Fibroblast of pulmonary artery (primary cell): ENCODE results near the gene OSBP2.
"Not testable (repeated sequence)": the region's sequence is repeated elsewhere in the genome, so short reads cannot be mapped to it uniquely, and the experiment has no call there.

Source experiments
- DNase-seq: peaks from one replicate; pipeline ENCODE4 v3.0.0-alpha.2; 2010; ENCODE audit warnings: low read depth
- H3K4me3 ChIP-seq: replicated peaks from 2 replicates; pipeline ENCODE4 v1.5.1; 2011; ENCODE audit warnings: low read depth, mild to moderate bottlenecking, control low read depth, low read length, moderate library complexity
- CTCF ChIP-seq: IDR thresholded peaks from 2 replicates; pipeline ENCODE4 v1.5.1; 2011; ENCODE audit warnings: mild to moderate bottlenecking, control low read depth, low read length, inconsistent platforms; ENCODE audit errors: missing control alignments

Gene OSBP2

GRCh38 chr22:30718938-30719337 lies 24.3 kb downstream of the OSBP2 start:
- no peak overlapping the region for H3K4me3 ChIP-seq
- no peak for TF ChIP-seq CTCF
- no peak for DNase-seq

- DNase-seq: no peak
These were observed 25.7 kb downstream of the OSBP2 start for GRCh38 chr22:30720263-30720837.

GRCh38 chr22:30721741-30722140 lies 27.1 kb downstream of the OSBP2 start:
- DNase-seq: no peak
- TF ChIP-seq CTCF: no peak
- no peak overlapping the region for H3K4me3 ChIP-seq

More at GRCh38 chr22:30720263-30720837, 25.7 kb downstream of the OSBP2 start:
- TF ChIP-seq CTCF: no peak
- no peak overlapping the region for H3K4me3 ChIP-seq

- no peak for TF ChIP-seq CTCF
- no peak for DNase-seq
- H3K4me3 ChIP-seq: no peak overlapping the region
These were observed 34.2 kb downstream of the OSBP2 start for GRCh38 chr22:30728826-30729225.

- H3K4me3 ChIP-seq: no peak overlapping the region
- no peak for DNase-seq
- TF ChIP-seq CTCF: no peak
These were observed 37.0 kb downstream of the OSBP2 start for GRCh38 chr22:30731658-30732057.

- no peak for DNase-seq
- H3K4me3 ChIP-seq: no peak overlapping the region
- no peak for TF ChIP-seq CTCF
These were observed 37.8 kb downstream of the OSBP2 start for GRCh38 chr22:30732426-30732825.

GRCh38 chr22:30733181-30733631 lies 38.5 kb downstream of the OSBP2 start:
- peak; percentile 83 for DNase-seq
- H3K4me3 ChIP-seq: no peak overlapping the region
- TF ChIP-seq CTCF: no peak

- not testable (repeated sequence) for DNase-seq, H3K4me3 ChIP-seq
These were observed 45.3 kb downstream of the OSBP2 start for GRCh38 chr22:30740007-30740406.

GRCh38 chr22:30740511-30740910 lies 45.8 kb downstream of the OSBP2 start:
- not testable (repeated sequence) for DNase-seq, H3K4me3 ChIP-seq
